K562 (cell line): Measurements from ENCODE around the gene TUT1. TPM values are rescaled to one million over a fixed set of nuclear protein-coding genes. Genes with fewer than 3 reads are reported as not detected.

Experiments used
- AFF1 ChIP-seq, 2 experiments: fragments of 450-650 bp; IDR thresholded peaks; 2 replicates each; pipeline ENCODE4 v1.6.1; 2018; ENCODE audit warnings: mild to moderate bottlenecking in 2 of 2, low read depth in 1 of 2; ENCODE audit not compliant: partially characterized antibody in 2 of 2
- CREB3L1 ChIP-seq: fragments of 450-650 bp; IDR thresholded peaks from 2 replicates; pipeline ENCODE4 v1.6.1; 2014; ENCODE audit warnings: low read depth, mild to moderate bottlenecking, moderate library complexity, borderline replicate concordance
- HDAC1 ChIP-seq, 2 experiments: fragments of 450-650 bp; IDR thresholded peaks; 2 replicates each; pipeline ENCODE4 v1.6.1; 2016 to 2017; ENCODE audit warnings: inconsistent platforms in 1 of 2, mild to moderate bottlenecking in 1 of 2, moderate library complexity in 1 of 2
- HMGXB4 ChIP-seq: sonication (generic); formaldehyde crosslinking; IDR thresholded peaks from 2 replicates; pipeline ENCODE4 v1.8.1; 2023; ENCODE audit warnings: mild to moderate bottlenecking, missing genetic modification reagents
- MAFF ChIP-seq: IDR thresholded peaks from 2 replicates; pipeline ENCODE4 v1.6.1; 2012; ENCODE audit warnings: low read length, improper control_type of control experiment
- PHF8 ChIP-seq: fragments of 200-600 bp; sonication (generic); IDR thresholded peaks from 2 replicates; pipeline ENCODE4 v1.6.1; 2012; ENCODE audit warnings: mixed run types, mild to moderate bottlenecking, inconsistent platforms, low read length, moderate library complexity, borderline replicate concordance
- PML ChIP-seq: IDR thresholded peaks from 2 replicates; pipeline ENCODE4 v1.6.1; 2012; ENCODE audit warnings: low read length, inconsistent platforms
- THRAP3 ChIP-seq: fragments of 450-650 bp; IDR thresholded peaks from 2 replicates; pipeline ENCODE4 v1.6.1; 2016; ENCODE audit warnings: mild to moderate bottlenecking, inconsistent platforms, borderline replicate concordance
- ZBTB43 ChIP-seq: sonication (generic); formaldehyde crosslinking; IDR thresholded peaks from 2 replicates; pipeline ENCODE4 v1.8.0; 2023; ENCODE audit warnings: mild to moderate bottlenecking, missing genetic modification reagents
- ZNF140 ChIP-seq: fragments of 250-450 bp; sonication (Bioruptor Pico); IDR thresholded peaks from 2 replicates; pipeline ENCODE4 v1.8.0; 2021; ENCODE audit warnings: moderate library complexity, mild to moderate bottlenecking, inconsistent platforms
- ZNF316 ChIP-seq: fragments of 450-650 bp; IDR thresholded peaks from 2 replicates; pipeline ENCODE4 v1.6.1; 2016
- ZNF384 ChIP-seq: IDR thresholded peaks from 2 replicates; pipeline ENCODE4 v1.6.1; 2012; ENCODE audit warnings: low read depth, low read length, improper control_type of control experiment
- polyA plus RNA-seq, 8 experiments: library from polyadenylated mRNA; depleted of rRNA in 4 of 8; stranded (reverse) in 5 of 8; unstranded in 3 of 8; fragments of >200 nt; fragmentation: Nextera tagmentation in 2 of 8; fragmentation: Illumina TruSeq in 1 of 8; extraction: Ambion mirVana in 2 of 8; extraction: Trizol in 1 of 8; gene quantifications; 2 replicates each; pipeline versions ENCODE4 v1.2.1 to v1.2.3, GENCODE V29; 2011 to 2014; ENCODE audit warnings: inconsistent platforms in 1 of 8, missing spikeins in 1 of 8
- total RNA-seq, 7 experiments: library from RNA; depleted of rRNA in 6 of 7; stranded (reverse); fragments of >200 nt in 6 of 7; fragmentation: Illumina TruSeq in 2 of 7; extraction: Trizol in 2 of 7; gene quantifications; 2 replicates each; pipeline versions ENCODE4 v1.2.1 to v1.2.3, GENCODE V29; 2011 to 2021; ENCODE audit warnings: low replicate concordance in 1 of 7
- TF ChIP-seq, protein P1 (sequence below): IDR thresholded peaks from 2 replicates; pipeline ENCODE4 v1.6.1; 2016; ENCODE audit warnings: missing genetic modification characterization, missing compliant biosample characterization
- TF ChIP-seq, protein P2 (sequence below), 3 experiments: fragments of 200-800 bp in 1 of 3; sonication (Bioruptor generic) in 1 of 3; sonication (generic) in 1 of 3; formaldehyde crosslinking in 1 of 3; IDR thresholded peaks; 2 replicates each; pipeline versions ENCODE4 v1.6.1 to v1.8.0; 2016 to 2022; ENCODE audit warnings: mild to moderate bottlenecking in 2 of 3, missing compliant biosample characterization in 2 of 3, missing genetic modification characterization in 2 of 3, missing genetic modification reagents in 1 of 3

Gene TUT1
- total and polyA plus RNA-seq, 9 of the 15 experiments (the other 6 are each of a cell fraction or from before 2014, with no cell fraction given): 0.66 to 44.3 (median 15.7) TPM

DNA sequence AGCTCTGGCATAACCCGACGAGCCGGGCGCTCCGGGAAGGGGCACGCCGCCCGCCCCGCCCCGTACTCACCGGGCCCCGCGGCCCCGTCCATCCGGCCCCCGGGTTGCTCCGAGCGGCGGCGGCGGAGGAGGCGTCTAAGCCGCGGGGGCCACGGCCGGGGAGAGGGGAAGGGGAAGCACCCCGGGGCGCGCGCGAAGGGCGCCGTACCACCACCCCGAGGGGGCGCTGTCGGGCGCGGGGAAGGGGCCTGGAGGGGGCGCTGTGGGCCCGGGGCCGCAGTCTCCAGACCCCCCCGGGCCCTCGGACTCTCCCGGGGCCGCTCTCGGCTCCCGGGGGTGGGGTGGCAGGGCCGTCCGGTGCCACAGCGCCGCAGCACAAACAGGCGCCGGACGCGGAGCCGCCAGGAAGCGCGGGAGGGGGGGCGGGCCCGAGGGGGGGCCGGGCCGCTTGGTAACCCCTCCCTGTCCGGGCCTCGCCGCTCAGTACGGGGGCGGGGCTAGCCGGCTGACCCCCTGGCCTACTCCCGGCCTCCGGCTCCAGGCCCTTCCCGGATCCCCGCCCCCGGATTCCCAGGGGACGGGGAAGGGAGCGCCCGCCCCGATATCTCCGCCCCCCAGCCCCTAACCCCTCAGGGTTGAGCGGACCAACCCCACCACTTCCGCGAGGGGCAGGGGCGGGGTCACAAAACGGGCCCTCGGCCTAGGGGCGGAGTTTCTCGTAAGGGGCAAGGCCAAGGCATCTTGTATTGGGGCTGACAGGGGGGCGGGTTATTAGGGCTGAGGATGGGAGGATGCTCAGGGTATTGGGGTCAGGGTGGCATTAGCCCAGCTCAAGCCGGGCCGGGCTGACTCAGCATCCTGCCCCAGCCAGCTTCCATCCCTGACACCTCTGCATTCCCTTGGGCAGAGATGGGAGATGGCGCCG, 21.3 kb upstream of the TUT1 start, which contains the start of the genes EML3 and ROM1 (continued):
- TF ChIP-seq ZNF316 (peak; percentile 26; the same call in 1 of the 2 replicates), PML (no peak), MAFF (no peak; the same call in 1 of the 2 replicates), ZBTB43 (CRISPR knock-in tag) (no peak), ZNF384 (no peak), AFF1 (IDR thresholded peaks at IDR 0.05; ENCODE audit: low read depth in 1 of 2, partially characterized antibody in 2 of 2) (no peak), PHF8 (peak; percentile 36), CREB3L1 (no peak), THRAP3 (no peak), HMGXB4 (CRISPR knock-in tag) (peak; percentile 76; the same call in 1 of the 2 replicates), HDAC1 (IDR thresholded peaks at IDR 0.05) (no peak), ZNF140 (CRISPR knock-in tag) (no peak)
- TF ChIP-seq, protein P1, sequence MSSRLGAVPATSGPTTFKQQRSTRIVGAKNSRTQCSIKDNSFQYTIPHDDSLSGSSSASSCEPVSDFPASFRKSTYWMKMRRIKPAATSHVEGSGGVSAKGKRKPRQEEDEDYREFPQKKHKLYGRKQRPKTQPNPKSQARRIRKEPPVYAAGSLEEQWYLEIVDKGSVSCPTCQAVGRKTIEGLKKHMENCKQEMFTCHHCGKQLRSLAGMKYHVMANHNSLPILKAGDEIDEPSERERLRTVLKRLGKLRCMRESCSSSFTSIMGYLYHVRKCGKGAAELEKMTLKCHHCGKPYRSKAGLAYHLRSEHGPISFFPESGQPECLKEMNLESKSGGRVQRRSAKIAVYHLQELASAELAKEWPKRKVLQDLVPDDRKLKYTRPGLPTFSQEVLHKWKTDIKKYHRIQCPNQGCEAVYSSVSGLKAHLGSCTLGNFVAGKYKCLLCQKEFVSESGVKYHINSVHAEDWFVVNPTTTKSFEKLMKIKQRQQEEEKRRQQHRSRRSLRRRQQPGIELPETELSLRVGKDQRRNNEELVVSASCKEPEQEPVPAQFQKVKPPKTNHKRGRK (tag): no peak
- TF ChIP-seq, protein P2, sequence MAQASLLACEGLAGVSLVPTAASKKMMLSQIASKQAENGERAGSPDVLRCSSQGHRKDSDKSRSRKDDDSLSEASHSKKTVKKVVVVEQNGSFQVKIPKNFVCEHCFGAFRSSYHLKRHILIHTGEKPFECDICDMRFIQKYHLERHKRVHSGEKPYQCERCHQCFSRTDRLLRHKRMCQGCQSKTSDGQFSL (CRISPR knock-in tag; IDR thresholded peaks at IDR 0.05): peak; percentile 77
- TF ChIP-seq, protein P2 (tag; IDR thresholded peaks at IDR 0.05): peak in 1 of 2 experiments; percentile 94; a peak in 2 of 4 replicates
